Medulla oblongata (tissue), 1 donor: ENCODE measurements around the gene PLXNB3.
A peak's percentile ranks its signal among the peaks of the same experiment; 100 is the strongest.

Experiments
- DNase-seq: peaks from one replicate; pipeline ENCODE4 v3.0.0-alpha.2; 2015; ENCODE audit errors: extremely low spot score

PLXNB3 gene

GRCh38 chrX:153755136-153755535 lies 8.9 kb upstream of the PLXNB3 start:
- no peak for DNase-seq

GRCh38 chrX:153761863-153762262 lies 2.2 kb upstream of the PLXNB3 start:
- DNase-seq = no peak

DNA sequence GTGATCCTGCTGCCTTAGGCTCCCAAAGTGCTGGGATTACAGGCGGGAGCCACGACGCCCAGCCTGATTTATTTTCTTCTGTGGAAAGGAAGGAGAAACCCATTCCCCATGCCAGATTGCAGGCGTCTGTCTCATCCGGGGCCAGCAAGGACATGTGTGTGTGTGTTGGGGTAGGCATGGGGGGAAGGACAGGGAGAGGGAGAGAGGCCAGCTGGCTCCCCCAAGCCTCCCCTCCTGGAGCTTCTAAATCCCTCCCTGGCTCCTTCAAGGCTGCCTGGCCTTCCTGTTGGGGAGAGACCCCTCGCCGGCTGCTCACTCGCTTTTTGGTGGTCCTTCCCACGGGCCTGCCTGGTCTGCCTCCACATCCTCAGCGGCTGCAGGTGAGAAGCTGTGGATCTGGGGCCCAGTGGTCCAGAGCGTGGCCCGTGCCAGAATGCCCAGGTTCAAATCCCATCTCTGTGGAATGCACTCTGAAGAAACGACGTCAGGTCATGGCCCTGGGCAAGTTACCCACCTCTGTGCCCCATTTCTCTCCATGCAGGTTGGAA lies 1.3 kb upstream of the PLXNB3 start:
- DNase-seq = no peak

- DNase-seq = no peak
Measured at GRCh38 chrX:153763298-153763932, 634 bp upstream of the PLXNB3 start.

DNA sequence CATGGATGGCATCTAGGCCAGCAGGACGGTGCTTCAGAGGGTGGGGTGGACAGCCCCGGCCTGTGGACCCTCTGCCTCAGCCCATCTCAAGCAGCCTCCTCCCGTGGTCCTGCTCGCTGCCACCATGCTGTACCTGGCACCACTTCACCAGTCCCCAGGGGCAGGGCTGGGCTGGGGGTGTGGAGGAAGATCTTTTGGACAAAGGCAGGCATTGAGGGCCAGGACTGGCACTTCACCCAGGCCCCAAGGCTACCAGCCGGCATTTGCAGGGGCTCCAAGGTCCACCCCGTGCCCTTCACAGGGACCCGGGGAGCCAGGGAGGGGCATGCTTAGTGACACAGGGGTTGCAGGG lies 713 bp downstream of the PLXNB3 start:
- DNase-seq = no peak

DNA sequence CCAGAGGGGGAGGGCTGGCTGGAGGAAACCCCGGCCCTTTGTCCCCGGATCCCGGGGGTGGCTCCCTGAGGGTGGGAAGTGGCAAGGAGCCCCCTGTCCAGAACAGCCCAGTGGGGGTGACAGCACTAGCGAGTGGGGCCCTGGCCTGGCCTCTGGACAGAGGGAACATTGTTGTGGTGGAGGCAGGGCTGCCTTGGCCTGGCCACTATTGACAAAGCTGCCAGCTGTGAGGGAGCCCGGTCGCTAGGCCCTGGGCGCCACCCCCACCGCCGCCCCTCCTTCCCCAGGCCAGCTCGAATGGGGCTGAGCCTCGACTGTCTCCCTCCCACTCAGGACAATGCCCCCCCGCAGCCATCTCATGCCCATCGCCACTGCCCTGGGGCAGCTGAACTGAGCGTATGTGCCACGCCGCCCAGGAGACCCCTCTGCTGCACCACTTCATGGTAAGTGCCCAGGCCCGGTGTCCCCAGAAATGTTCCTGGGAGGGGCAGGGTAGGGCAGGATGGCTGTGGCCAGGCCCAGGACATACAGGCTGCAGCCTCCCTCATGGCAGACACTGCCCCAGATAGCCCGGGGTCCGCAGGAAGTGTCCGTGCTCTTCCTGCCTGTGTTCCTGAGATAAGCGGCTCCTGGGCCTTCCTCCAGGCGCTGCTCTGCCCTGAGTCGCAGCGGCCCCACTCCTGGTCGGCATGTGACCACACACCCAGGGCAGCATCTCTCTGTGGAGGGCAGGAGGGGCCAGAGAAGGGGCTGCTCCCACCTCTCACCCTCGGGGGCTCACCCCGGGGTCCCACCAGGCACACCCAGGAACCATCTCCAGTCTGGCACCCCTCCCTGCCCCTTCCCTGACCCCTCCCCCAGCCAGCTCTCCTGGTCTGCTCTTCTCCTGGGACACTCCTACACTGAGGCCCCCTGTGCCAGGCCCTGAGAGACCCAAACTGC lies 1.4 kb downstream of the PLXNB3 start:
- peak; percentile 91 for DNase-seq

DNA sequence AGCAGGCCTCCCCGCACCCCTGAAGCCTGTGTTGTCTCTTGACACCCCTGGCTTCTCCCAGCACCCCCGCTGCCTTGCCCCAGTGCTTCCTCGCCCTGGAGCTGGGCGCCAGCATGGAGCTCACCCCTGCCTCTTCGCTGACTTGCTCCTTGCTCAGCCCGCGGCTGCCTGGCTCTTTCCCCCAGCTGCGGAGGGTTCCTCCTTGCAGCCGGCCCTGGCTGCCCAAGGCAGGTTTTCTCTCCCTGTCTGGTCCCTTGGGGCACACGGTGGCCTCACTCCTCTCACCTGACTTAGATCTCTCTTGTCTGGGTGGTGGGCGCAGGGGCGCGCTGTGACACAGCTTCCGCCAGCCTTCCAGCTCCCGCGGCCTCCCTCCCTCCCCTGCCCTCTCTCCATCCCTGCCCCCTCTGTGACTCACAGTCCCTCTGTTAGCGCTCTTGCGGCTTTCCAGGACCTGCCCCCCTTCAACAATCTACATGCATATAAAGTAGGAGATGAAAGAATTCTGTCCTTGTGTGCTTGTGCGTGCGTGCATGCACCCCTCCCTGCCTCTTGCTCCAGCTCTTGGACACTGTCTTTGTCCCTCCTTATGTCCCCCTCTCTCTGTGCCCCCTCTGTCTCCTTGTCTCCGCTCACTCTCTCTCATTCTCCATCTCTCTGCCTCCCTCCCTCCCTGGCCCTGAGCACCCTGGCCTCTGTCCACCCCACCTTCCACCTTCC lies 2.2 kb downstream of the PLXNB3 start:
- peak; percentile 57 for DNase-seq

DNA sequence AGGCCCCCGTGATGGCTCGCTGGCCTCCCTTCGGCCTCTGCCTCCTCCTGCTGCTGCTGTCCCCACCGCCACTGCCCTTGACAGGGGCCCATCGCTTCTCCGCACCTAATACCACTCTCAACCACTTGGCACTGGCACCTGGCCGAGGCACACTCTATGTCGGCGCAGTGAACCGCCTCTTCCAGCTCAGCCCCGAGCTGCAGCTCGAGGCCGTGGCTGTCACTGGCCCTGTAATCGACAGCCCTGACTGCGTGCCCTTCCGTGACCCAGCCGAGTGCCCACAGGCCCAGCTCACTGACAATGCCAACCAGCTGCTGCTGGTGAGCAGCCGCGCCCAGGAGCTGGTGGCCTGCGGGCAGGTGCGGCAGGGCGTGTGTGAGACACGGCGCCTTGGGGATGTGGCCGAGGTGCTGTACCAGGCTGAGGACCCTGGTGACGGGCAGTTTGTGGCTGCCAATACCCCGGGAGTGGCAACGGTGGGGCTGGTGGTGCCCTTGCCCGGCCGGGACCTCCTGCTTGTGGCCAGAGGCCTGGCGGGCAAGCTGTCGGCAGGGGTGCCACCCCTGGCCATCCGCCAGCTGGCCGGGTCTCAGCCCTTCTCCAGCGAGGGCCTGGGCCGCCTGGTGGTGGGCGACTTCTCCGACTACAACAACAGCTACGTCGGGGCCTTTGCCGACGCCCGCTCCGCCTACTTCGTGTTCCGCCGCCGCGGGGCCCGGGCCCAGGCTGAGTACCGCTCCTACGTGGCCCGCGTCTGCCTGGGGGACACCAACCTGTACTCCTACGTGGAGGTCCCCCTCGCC lies 3.0 kb downstream of the PLXNB3 start:
- DNase-seq = no peak

GRCh38 chrX:153767674-153768055 lies 3.6 kb downstream of the PLXNB3 start:
- DNase-seq = no peak

DNA sequence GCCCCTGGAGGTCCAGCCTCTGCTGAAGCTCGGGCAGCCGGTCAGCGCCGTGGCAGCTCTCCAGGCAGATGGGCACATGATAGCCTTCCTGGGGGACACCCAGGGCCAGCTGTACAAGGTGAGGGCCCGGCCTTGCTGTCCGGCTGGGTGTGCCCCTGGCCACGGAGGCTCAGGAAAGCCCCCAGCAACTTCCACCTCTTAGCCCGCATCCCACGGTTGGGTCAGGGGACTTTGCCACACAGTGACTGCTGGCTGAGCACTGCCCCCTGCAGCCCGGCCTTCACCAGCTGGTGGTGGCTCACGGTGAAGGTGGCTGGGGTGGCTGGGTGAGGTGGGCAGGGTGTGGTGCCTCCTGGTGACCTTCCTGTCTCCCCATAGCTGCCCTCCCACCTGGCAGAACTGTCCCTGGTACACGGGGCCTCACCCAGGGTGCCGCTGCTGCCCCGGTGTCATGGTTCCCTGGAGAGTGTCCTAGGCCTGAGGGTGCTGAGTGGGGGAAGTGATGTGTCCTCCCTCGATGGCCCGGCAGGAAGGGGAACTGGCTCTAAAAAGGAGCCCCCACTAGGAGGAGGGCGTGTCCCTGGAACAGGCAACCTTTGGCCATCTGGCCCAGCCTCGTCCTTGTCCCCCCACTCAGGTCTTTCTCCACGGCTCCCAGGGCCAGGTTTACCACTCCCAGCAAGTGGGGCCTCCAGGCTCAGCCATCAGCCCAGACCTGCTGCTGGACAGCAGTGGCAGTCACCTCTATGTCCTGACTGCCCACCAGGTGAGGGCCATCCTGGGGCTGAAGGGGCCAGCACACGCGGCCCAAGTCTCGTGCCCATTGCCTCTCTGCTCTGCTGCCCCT lies 4.5 kb downstream of the PLXNB3 start:
- DNase-seq = no peak

DNA sequence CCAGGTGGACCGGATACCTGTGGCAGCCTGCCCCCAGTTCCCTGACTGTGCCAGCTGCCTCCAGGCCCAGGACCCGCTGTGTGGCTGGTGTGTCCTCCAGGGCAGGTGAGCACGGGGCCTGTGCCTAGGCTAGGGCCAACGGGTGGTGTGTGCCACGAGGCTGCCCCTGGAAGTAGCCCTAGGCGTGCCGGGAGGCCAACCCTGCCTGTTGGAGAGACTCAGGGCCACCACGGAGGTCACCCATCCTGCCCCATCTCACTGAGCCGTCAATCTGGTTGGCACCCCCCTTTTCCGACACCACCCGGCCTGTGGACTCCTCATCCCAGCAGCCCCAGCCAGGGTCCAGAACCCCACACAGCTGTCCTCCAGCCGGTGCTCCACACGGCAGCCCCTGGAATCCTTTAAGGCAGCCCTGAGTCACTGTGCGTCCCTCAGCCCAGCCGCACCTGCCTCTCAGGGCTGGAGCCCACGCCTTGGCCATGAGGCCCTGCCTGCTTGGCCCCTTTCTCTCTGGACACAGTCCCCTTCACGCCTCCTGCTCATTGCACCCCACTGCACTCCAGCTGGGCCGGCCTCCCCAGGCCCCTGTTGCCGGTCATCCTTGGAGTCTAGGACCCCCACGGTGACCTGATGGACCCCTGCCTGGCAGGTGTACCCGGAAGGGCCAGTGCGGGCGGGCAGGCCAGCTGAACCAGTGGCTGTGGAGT lies 5.3 kb downstream of the PLXNB3 start:
- no peak for DNase-seq

DNA sequence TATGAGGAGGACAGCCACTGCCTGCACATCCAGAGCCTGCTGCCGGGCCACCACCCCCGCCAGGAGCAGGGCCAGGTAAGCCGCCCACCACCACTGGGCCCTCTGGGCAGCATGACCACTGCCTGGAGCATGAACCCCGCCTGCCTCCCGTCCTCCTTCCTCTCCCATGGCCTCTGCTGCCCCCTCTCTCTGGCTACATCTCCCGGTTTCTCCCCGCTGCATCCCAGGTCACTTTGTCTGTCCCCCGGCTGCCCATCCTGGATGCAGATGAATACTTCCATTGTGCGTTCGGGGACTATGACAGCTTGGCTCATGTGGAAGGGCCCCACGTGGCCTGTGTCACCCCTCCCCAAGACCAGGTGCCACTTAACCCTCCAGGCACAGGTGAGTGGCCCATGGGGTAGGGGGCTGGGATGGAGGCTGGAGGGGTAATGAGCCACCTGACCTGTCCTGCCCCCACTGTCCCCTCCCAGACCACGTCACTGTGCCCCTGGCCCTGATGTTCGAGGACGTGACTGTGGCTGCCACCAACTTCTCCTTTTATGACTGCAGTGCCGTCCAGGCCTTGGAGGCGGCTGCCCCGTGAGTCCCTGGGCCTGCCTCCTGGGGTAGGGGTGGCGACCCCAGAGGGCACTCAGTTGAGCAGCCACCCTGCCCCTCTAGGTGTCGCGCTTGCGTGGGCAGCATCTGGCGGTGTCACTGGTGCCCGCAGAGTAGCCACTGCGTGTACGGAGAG lies 6.0 kb downstream of the PLXNB3 start:
- DNase-seq = peak; percentile 17

DNA sequence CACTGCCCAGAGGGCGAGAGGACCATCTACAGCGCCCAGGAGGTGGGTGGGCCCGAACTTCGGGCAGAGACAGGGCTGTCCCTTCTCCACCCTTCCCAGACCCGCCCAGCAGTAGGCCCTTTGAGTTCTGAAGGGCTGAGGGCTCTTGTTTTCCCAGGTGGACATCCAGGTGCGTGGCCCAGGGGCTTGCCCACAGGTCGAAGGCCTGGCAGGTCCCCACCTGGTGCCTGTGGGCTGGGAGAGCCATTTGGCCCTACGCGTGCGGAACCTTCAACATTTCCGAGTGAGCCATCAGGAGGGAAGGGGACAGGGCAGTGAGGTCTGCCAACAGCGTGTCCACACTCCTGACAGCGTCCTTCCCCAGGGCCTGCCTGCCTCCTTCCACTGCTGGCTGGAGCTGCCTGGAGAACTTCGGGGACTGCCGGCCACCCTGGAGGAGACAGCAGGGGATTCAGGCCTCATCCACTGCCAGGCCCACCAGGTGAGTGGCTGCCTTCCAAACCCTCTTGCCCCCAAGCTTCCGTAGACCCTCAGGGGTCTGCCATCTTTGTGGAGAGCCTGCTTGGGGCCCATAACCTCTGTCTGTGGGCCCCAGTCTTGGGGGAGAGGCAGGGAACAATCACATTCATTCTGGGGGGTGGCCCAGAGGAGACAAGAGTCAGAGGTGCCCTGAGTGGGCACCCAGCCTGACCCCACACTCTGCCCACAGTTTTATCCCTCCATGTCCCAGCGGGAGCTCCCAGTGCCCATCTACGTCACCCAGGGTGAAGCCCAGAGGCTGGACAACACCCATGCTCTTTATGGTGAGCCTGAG lies 6.8 kb downstream of the PLXNB3 start:
- no peak for DNase-seq

- DNase-seq = no peak
Measured at GRCh38 chrX:153771415-153772315, 7.6 kb downstream of the PLXNB3 start.

- DNase-seq = no peak
Measured at GRCh38 chrX:153772316-153773217, 8.5 kb downstream of the PLXNB3 start.

DNA sequence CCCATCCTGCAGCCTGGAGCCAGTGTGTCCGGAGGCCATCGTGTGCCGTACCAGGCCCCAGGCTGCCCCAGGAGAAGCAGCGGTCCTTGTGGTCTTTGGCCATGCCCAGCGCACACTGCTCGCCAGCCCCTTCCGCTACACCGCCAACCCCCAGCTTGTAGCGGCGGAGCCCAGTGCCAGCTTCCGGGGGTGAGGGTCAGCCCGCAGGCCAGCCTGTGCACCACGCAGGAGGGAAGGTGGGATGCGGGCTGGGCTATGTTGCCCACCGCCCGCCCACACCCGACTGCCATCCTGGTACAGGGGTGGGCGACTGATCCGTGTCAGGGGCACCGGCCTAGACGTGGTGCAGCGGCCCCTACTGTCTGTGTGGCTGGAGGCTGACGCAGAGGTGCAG lies 9.2 kb downstream of the PLXNB3 start:
- DNase-seq = no peak
